Inferior parietal cortex (tissue), 1 donor: Measurements from ENCODE around the gene GEMIN7.

ENCODE experiments used
- DNase-seq: peaks from one replicate; pipeline ENCODE4 v3.0.0-alpha.2; 2016; ENCODE audit errors: extremely low spot score

GEMIN7 gene

GRCh38 chr19:45061965-45062364 lies 17.1 kb upstream of the GEMIN7 start:
- no peak for DNase-seq

- no peak for DNase-seq
These were observed 14.9 kb upstream of the GEMIN7 start for GRCh38 chr19:45063851-45064801.

GRCh38 chr19:45066921-45067661 lies 12.0 kb upstream of the GEMIN7 start:
- DNase-seq, result no peak

GRCh38 chr19:45068041-45068440 lies 11.0 kb upstream of the GEMIN7 start:
- DNase-seq, result no peak

- DNase-seq, result no peak
These were observed 10.0 kb upstream of the GEMIN7 start for GRCh38 chr19:45069056-45069455.

GRCh38 chr19:45070214-45070613 lies 8.8 kb upstream of the GEMIN7 start:
- DNase-seq, result no peak

GRCh38 chr19:45070861-45071544 lies 8.1 kb upstream of the GEMIN7 start:
- DNase-seq, result no peak

- no peak for DNase-seq
These were observed 7.5 kb upstream of the GEMIN7 start for GRCh38 chr19:45071545-45071938.

GRCh38 chr19:45071969-45072790 lies 6.9 kb upstream of the GEMIN7 start:
- no peak for DNase-seq

GRCh38 chr19:45074744-45075300 lies 4.2 kb upstream of the GEMIN7 start:
- DNase-seq, result no peak

- DNase-seq, result no peak
These were observed 3.6 kb upstream of the GEMIN7 start for GRCh38 chr19:45075301-45076028.

- DNase-seq, result no peak
These were observed 2.8 kb upstream of the GEMIN7 start, which contains the start of gene ZNF296 for GRCh38 chr19:45076029-45076850. TSS of gene ZNF296 (minus strand) at chr19:45076478. CDS start at chr19:45076373, 105 bp downstream.

GRCh38 chr19:45076851-45077730 lies 2.0 kb upstream of the GEMIN7 start:
- DNase-seq, result no peak

- DNase-seq, result no peak
These were observed 534 bp upstream of the GEMIN7 start for GRCh38 chr19:45078390-45079062.

- no peak for DNase-seq
These were observed 881 bp downstream of the GEMIN7 start for GRCh38 chr19:45079911-45080370.

GRCh38 chr19:45082170-45082569 lies 3.1 kb downstream of the GEMIN7 start:
- no peak for DNase-seq

- DNase-seq, result no peak
These were observed 7.4 kb downstream of the GEMIN7 start for GRCh38 chr19:45086480-45086879.

GRCh38 chr19:45087531-45087930 lies 8.5 kb downstream of the GEMIN7 start:
- DNase-seq, result no peak
